Peyer's patch (tissue), 4 donors: Measurements from ENCODE around the gene MORN3.

Experiments used
- CTCF ChIP-seq, 6 experiments: fragments of 450-650 bp in 4 of 6; fragments of 200-600 bp in 2 of 6; sonication (generic) in 1 of 6; IDR thresholded peaks; one replicate each; pipeline ENCODE4 v1.5.1; 2017 to 2019; ENCODE audit warnings: antibody characterized with exemption in 6 of 6, mild to moderate bottlenecking in 3 of 6, moderate library complexity in 1 of 6
- POLR2A ChIP-seq, 2 donors: fragments of 450-650 bp; IDR thresholded peaks; one replicate each; pipeline ENCODE4 v1.5.1; 2017; ENCODE audit warnings: antibody characterized with exemption in 2 of 2, mild to moderate bottlenecking in 2 of 2, moderate library complexity in 2 of 2

GRCh38 chr12:121600702-121601336 lies 68.6 kb downstream of the MORN3 start:
- TF ChIP-seq CTCF (IDR thresholded peaks at IDR 0.05) (no peak), POLR2A (IDR thresholded peaks at IDR 0.05) (no peak)
